ENCODE measurements around the gene USP10.

Gene USP10, protein sequence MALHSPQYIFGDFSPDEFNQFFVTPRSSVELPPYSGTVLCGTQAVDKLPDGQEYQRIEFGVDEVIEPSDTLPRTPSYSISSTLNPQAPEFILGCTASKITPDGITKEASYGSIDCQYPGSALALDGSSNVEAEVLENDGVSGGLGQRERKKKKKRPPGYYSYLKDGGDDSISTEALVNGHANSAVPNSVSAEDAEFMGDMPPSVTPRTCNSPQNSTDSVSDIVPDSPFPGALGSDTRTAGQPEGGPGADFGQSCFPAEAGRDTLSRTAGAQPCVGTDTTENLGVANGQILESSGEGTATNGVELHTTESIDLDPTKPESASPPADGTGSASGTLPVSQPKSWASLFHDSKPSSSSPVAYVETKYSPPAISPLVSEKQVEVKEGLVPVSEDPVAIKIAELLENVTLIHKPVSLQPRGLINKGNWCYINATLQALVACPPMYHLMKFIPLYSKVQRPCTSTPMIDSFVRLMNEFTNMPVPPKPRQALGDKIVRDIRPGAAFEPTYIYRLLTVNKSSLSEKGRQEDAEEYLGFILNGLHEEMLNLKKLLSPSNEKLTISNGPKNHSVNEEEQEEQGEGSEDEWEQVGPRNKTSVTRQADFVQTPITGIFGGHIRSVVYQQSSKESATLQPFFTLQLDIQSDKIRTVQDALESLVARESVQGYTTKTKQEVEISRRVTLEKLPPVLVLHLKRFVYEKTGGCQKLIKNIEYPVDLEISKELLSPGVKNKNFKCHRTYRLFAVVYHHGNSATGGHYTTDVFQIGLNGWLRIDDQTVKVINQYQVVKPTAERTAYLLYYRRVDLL

DNA sequence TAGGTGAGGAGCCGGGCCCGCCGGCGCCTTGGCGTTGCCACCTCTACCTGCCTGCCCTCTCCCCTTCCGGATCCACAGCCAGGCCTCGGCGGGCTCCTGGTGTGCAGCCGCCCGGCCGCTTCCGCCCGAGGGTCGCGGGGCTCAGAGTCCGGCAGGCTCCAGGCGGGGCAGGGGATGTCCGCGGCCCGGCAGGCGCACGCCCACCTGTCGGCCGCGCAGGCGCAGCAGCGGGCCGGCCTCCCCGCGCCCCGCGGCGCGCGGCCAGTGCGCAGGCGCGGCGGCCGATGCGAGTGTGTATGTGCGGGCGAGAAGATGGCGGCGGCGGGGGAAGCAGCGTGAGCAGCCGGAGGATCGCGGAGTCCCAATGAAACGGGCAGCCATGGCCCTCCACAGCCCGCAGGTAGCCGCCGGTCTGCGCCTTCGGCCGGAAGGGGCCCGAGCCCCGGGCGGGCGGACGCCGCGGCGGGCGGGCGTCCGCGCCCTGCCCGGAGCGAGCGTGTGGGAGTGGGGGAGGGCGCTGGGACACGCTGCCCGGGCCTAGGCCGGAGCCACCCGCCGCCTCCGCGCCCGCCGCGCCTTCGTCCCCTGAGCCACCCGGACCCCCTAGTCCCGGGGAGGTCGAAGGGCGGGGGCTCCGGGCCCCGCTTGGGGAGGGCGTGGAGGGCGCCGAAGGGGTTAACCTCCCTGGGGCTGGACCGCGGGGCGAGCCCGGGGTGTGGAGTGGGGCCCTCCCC lies at the start of gene USP10:
TSS of gene USP10 (plus strand) at position 289 of the 734 bp plus-strand sequence. CDS start at position 380, 91 bp downstream.
- Histone ChIP-seq H3K36me3 (ENCODE audit: control insufficient read depth, insufficient read depth, low read length) (no peaks in the 10 kb centered on the region), H3K27me3 (ENCODE audit: control insufficient read depth, insufficient read depth, low read length) (no peaks in the 10 kb centered on the region), H3K9me3 (ENCODE audit: control insufficient read depth, insufficient read depth, low read length) (no peaks in the 10 kb centered on the region), H3K9ac (ENCODE audit: low read depth, low read length) (peak within 1 kb of the TSS; percentile 90), H3K4me1 (ENCODE audit: control insufficient read depth, insufficient read depth, low read length) (peaks cover 5% of the 10 kb centered on the region), H3K4me3 (ENCODE audit: low read depth, low read length) (peak within 1 kb of the TSS; percentile 92)

- H3K4me3 ChIP-seq (ENCODE audit: low read depth, low read length): no peak overlapping the region
- no peaks in the 10 kb centered on the region for H3K36me3 ChIP-seq (ENCODE audit: control insufficient read depth, insufficient read depth, low read length)
- no peaks in the 10 kb centered on the region for H3K4me1 ChIP-seq (ENCODE audit: control insufficient read depth, insufficient read depth, low read length)
- H3K27me3 ChIP-seq (ENCODE audit: control insufficient read depth, insufficient read depth, low read length): peaks cover 12% of the 10 kb centered on the region
- H3K9ac ChIP-seq (ENCODE audit: low read depth, low read length): no peak overlapping the region
- H3K9me3 ChIP-seq (ENCODE audit: control insufficient read depth, insufficient read depth, low read length): no peaks in the 10 kb centered on the region
Observed at GRCh38 chr16:84650062-84650991, 49.5 kb upstream of the USP10 start.

DNA sequence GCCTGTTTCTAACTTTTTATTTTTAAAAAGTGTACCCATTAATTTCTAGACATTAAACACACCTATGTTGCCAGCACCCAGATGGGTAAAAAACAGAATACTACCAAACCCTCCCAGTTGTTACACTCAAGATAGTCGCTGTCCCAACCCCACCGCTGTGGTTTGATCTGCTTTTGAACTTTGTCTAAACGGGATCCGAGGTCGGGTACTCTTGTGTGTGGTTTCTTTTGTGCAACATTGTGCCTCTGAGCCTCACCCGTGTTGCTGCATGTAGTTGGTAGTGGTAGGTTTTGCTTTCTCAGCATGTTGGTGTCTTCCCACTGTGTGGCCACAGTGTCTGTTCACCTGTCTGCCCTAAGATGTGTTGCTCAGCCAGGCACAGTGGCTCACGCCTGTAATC lies 47.2 kb upstream of the USP10 start:
- Histone ChIP-seq H3K27me3 (ENCODE audit: control insufficient read depth, insufficient read depth, low read length) (peaks cover 8% of the 10 kb centered on the region), H3K4me3 (ENCODE audit: low read depth, low read length) (no peak overlapping the region), H3K9me3 (ENCODE audit: control insufficient read depth, insufficient read depth, low read length) (no peaks in the 10 kb centered on the region), H3K36me3 (ENCODE audit: control insufficient read depth, insufficient read depth, low read length) (peaks cover 9% of the 10 kb centered on the region), H3K4me1 (ENCODE audit: control insufficient read depth, insufficient read depth, low read length) (no peaks in the 10 kb centered on the region), H3K9ac (ENCODE audit: low read depth, low read length) (no peak overlapping the region)

GRCh38 chr16:84654238-84654637 lies 45.6 kb upstream of the USP10 start:
- H3K27me3 ChIP-seq (ENCODE audit: control insufficient read depth, insufficient read depth, low read length): peaks cover 4% of the 10 kb centered on the region
- no peak overlapping the region for H3K9ac ChIP-seq (ENCODE audit: low read depth, low read length)
- no peaks in the 10 kb centered on the region for H3K9me3 ChIP-seq (ENCODE audit: control insufficient read depth, insufficient read depth, low read length)
- no peaks in the 10 kb centered on the region for H3K4me1 ChIP-seq (ENCODE audit: control insufficient read depth, insufficient read depth, low read length)
- H3K36me3 ChIP-seq (ENCODE audit: control insufficient read depth, insufficient read depth, low read length): peaks cover 20% of the 10 kb centered on the region
- no peak overlapping the region for H3K4me3 ChIP-seq (ENCODE audit: low read depth, low read length)

DNA sequence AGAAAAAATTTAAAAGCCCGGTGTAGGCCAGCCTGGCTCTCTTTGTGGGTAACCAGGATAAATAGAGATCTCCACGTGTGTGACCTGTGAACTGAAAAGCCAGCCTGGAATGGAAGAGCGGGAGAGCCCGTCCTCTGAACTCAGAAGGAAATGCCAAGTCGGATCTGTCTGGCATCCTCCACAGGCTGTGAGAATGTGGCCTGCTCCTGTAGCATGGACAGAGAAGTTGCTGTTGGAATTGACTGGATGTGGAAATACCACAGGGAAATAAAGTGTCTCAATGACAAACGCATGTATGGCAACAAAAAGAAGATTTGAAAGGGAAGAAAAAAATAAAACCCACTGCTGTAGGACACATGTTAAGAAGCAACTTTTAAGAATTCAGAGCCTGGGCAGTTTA lies 44.8 kb upstream of the USP10 start:
- H3K4me3 ChIP-seq (ENCODE audit: low read depth, low read length): no peak overlapping the region
- H3K4me1 ChIP-seq (ENCODE audit: control insufficient read depth, insufficient read depth, low read length): no peaks in the 10 kb centered on the region
- peaks cover 25% of the 10 kb centered on the region for H3K36me3 ChIP-seq (ENCODE audit: control insufficient read depth, insufficient read depth, low read length)
- H3K9me3 ChIP-seq (ENCODE audit: control insufficient read depth, insufficient read depth, low read length): no peaks in the 10 kb centered on the region
- no peaks in the 10 kb centered on the region for H3K27me3 ChIP-seq (ENCODE audit: control insufficient read depth, insufficient read depth, low read length)
- no peak overlapping the region for H3K9ac ChIP-seq (ENCODE audit: low read depth, low read length)

- Histone ChIP-seq H3K9me3 (ENCODE audit: control insufficient read depth, insufficient read depth, low read length) (no peaks in the 10 kb centered on the region), H3K9ac (ENCODE audit: low read depth, low read length) (no peak overlapping the region), H3K4me1 (ENCODE audit: control insufficient read depth, insufficient read depth, low read length) (no peaks in the 10 kb centered on the region), H3K4me3 (ENCODE audit: low read depth, low read length) (no peak overlapping the region), H3K27me3 (ENCODE audit: control insufficient read depth, insufficient read depth, low read length) (no peaks in the 10 kb centered on the region), H3K36me3 (ENCODE audit: control insufficient read depth, insufficient read depth, low read length) (peaks cover 33% of the 10 kb centered on the region)
Observed at GRCh38 chr16:84656649-84657048, 43.2 kb upstream of the USP10 start.

GRCh38 chr16:84657229-84657837 lies 42.5 kb upstream of the USP10 start:
- Histone ChIP-seq H3K9me3 (ENCODE audit: control insufficient read depth, insufficient read depth, low read length) (no peaks in the 10 kb centered on the region), H3K9ac (ENCODE audit: low read depth, low read length) (no peak overlapping the region), H3K27me3 (ENCODE audit: control insufficient read depth, insufficient read depth, low read length) (no peaks in the 10 kb centered on the region), H3K4me3 (ENCODE audit: low read depth, low read length) (no peak overlapping the region), H3K36me3 (ENCODE audit: control insufficient read depth, insufficient read depth, low read length) (peaks cover 37% of the 10 kb centered on the region), H3K4me1 (ENCODE audit: control insufficient read depth, insufficient read depth, low read length) (no peaks in the 10 kb centered on the region)

DNA sequence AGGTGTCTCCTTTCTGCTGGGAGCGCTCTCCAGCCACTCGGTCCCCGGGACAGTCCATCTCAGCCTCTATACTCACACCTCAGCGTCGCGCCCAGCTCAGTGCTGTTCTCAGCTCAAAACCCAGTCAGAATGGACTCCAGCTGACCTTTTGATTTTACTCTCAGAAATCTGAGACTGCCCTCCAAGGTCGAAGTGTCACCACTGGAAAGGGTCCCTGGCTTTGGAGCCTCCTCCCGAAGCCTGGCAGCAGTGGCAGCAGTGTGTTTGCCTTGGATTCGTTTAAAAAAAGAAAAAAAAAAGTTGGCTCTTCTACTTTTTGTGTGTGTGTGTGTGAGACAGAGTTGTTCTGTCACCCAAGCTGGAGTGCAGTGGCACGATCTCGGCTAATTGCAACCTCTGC lies 41.1 kb upstream of the USP10 start:
- Histone ChIP-seq H3K4me1 (ENCODE audit: control insufficient read depth, insufficient read depth, low read length) (no peaks in the 10 kb centered on the region), H3K9ac (ENCODE audit: low read depth, low read length) (no peak overlapping the region), H3K27me3 (ENCODE audit: control insufficient read depth, insufficient read depth, low read length) (no peaks in the 10 kb centered on the region), H3K36me3 (ENCODE audit: control insufficient read depth, insufficient read depth, low read length) (peaks cover 37% of the 10 kb centered on the region), H3K9me3 (ENCODE audit: control insufficient read depth, insufficient read depth, low read length) (no peaks in the 10 kb centered on the region), H3K4me3 (ENCODE audit: low read depth, low read length) (no peak overlapping the region)

DNA sequence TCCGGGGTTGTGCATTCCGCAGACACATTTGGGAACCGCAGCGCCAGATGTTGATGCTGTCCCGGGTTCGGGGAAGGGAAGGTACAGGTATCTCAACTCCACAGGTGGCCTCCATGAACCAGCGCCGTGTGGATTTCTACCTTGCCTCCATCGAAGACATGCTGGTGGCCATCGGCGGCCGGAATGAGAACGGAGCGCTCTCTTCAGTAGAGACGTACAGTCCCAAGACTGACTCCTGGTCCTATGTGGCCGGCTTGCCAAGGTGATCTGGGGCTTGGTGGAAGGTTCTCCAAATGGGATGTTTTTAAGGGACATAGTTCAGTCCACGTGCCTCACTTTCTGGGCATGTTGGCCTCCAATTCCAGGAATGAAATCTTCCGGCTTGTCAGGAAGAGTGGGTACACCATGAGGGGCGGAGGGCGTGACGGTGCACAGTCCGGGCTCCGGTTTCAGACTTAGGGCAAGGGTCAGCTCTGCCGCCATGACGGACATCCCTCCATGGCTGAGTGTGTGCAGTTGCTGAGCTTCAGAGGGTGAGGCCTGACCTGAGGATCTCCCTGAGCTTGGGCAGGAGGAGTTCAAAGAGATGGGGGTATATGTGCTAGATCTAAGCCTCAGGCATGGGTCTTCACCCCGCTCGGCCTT lies 40.0 kb upstream of the USP10 start:
- Histone ChIP-seq H3K27me3 (ENCODE audit: control insufficient read depth, insufficient read depth, low read length) (no peaks in the 10 kb centered on the region), H3K9me3 (ENCODE audit: control insufficient read depth, insufficient read depth, low read length) (no peaks in the 10 kb centered on the region), H3K9ac (ENCODE audit: low read depth, low read length) (no peak overlapping the region), H3K36me3 (ENCODE audit: control insufficient read depth, insufficient read depth, low read length) (peaks cover 37% of the 10 kb centered on the region), H3K4me1 (ENCODE audit: control insufficient read depth, insufficient read depth, low read length) (no peaks in the 10 kb centered on the region), H3K4me3 (ENCODE audit: low read depth, low read length) (no peak overlapping the region)

GRCh38 chr16:84660973-84661372 lies 38.8 kb upstream of the USP10 start:
- Histone ChIP-seq H3K9me3 (ENCODE audit: control insufficient read depth, insufficient read depth, low read length) (no peaks in the 10 kb centered on the region), H3K36me3 (ENCODE audit: control insufficient read depth, insufficient read depth, low read length) (peaks cover 37% of the 10 kb centered on the region), H3K4me3 (ENCODE audit: low read depth, low read length) (no peak overlapping the region), H3K9ac (ENCODE audit: low read depth, low read length) (no peak overlapping the region), H3K27me3 (ENCODE audit: control insufficient read depth, insufficient read depth, low read length) (no peaks in the 10 kb centered on the region), H3K4me1 (ENCODE audit: control insufficient read depth, insufficient read depth, low read length) (no peaks in the 10 kb centered on the region)
